DND-41 (cell line): ENCODE results near the gene FBRS.

ENCODE experiments used
- EZH2 ChIP-seq: IDR thresholded peaks from 3 replicates; pipeline ENCODE4 v1.6.1; 2012; ENCODE audit warnings: borderline replicate concordance, low read depth, mild to moderate bottlenecking, moderate library complexity, low read length, inconsistent platforms; ENCODE audit not compliant: severe bottlenecking
- TF ChIP-seq, protein P1 (sequence below): IDR thresholded peaks from 2 replicates; pipeline ENCODE4 v1.5.1; 2012; ENCODE audit warnings: borderline replicate concordance, low read length, moderate library complexity, mild to moderate bottlenecking; ENCODE audit not compliant: poor library complexity, severe bottlenecking; ENCODE audit errors: extremely low read depth

DNA sequence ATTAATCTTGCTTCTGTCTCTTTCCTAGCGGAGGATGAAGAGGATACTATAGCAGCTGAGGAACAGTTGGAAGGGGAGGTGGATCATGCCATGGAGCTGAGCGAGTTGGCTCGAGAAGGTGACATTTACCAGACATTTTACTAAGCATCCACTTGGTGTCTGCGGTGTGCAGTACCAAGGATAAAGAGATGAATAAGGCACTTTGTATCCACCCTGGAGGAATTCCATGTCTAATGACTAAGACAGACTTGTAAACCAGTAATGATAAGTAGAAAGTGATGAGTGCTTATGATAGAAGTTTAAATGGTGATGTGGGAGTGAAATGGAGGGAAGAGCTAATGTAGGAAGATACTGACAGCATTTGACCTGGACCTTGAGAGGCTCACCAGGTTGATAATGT, 52.7 kb downstream of the FBRS start:
- TF ChIP-seq, protein P1, sequence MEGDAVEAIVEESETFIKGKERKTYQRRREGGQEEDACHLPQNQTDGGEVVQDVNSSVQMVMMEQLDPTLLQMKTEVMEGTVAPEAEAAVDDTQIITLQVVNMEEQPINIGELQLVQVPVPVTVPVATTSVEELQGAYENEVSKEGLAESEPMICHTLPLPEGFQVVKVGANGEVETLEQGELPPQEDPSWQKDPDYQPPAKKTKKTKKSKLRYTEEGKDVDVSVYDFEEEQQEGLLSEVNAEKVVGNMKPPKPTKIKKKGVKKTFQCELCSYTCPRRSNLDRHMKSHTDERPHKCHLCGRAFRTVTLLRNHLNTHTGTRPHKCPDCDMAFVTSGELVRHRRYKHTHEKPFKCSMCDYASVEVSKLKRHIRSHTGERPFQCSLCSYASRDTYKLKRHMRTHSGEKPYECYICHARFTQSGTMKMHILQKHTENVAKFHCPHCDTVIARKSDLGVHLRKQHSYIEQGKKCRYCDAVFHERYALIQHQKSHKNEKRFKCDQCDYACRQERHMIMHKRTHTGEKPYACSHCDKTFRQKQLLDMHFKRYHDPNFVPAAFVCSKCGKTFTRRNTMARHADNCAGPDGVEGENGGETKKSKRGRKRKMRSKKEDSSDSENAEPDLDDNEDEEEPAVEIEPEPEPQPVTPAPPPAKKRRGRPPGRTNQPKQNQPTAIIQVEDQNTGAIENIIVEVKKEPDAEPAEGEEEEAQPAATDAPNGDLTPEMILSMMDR, result no peak
- TF ChIP-seq EZH2, result no peak
